ENCODE data around the gene SNCAIP.
"Not testable (repeated sequence)": the region's sequence is repeated elsewhere in the genome, so short reads cannot be mapped to it uniquely, and the experiment has no call there.

The SNCAIP gene

GRCh38 chr5:122471031-122471751 lies 159.2 kb downstream of the SNCAIP start:
- peak; percentile 21 for DNase-seq

- no peak for DNase-seq
Observed at GRCh38 chr5:122471752-122472061, 159.7 kb downstream of the SNCAIP start.

- DNase-seq, result no peak
Observed at GRCh38 chr5:122473138-122473843, 161.3 kb downstream of the SNCAIP start.

GRCh38 chr5:122473941-122474340 lies 161.9 kb downstream of the SNCAIP start:
- DNase-seq, result no peak

- peak; percentile 36 for DNase-seq
Observed at GRCh38 chr5:122478741-122479442, 166.9 kb downstream of the SNCAIP start.

- DNase-seq, result no peak
Observed at GRCh38 chr5:122480146-122480545, 168.1 kb downstream of the SNCAIP start.

GRCh38 chr5:122484103-122484502 lies 172.1 kb downstream of the SNCAIP start:
- no peak for DNase-seq

- DNase-seq, result no peak
Observed at GRCh38 chr5:122485226-122485625, 173.2 kb downstream of the SNCAIP start.

- DNase-seq, result not testable (repeated sequence)
Observed at GRCh38 chr5:122486616-122487015, 174.6 kb downstream of the SNCAIP start.

- DNase-seq, result no peak
Observed at GRCh38 chr5:122490718-122491117, 178.7 kb downstream of the SNCAIP start.

GRCh38 chr5:122492675-122493074 lies 180.6 kb downstream of the SNCAIP start:
- DNase-seq, result no peak

GRCh38 chr5:122493091-122494021 lies 181.3 kb downstream of the SNCAIP start:
- peak; percentile 77 for DNase-seq

- no peak for DNase-seq
Observed at GRCh38 chr5:122494109-122494508, 182.1 kb downstream of the SNCAIP start.

- no peak for DNase-seq
Observed at GRCh38 chr5:122498163-122498562, 186.1 kb downstream of the SNCAIP start.

- DNase-seq, result no peak
Observed at GRCh38 chr5:122499585-122499984, 187.5 kb downstream of the SNCAIP start.

GRCh38 chr5:122500245-122501088 lies 188.4 kb downstream of the SNCAIP start:
- peak; percentile 3 for DNase-seq

GRCh38 chr5:122501089-122501435 lies 189.0 kb downstream of the SNCAIP start:
- DNase-seq, result no peak

GRCh38 chr5:122507045-122507444 lies 195.0 kb downstream of the SNCAIP start:
- no peak for DNase-seq

- DNase-seq, result no peak
Observed at GRCh38 chr5:122507581-122507980, 195.5 kb downstream of the SNCAIP start.

GRCh38 chr5:122508623-122509022 lies 196.6 kb downstream of the SNCAIP start:
- no peak for DNase-seq

Measured in DMS79 treated with DMSO at 0.1 percent for 48 hours (cell line).